ENCODE data around the gene CCR7.

GRCh38 chr17:40610359-40610758 is 45.1 kb upstream of the CCR7 start:
- TF ChIP-seq CTCF (IDR thresholded peaks at IDR 0.05) (no peak), POLR2A (IDR thresholded peaks at IDR 0.05) (no peak)
